ENCODE measurements around the gene WWOX.
"Not testable (repeated sequence)": the region's sequence is repeated elsewhere in the genome, so short reads cannot be mapped to it uniquely, and the experiment has no call there.

Gene WWOX

DNA sequence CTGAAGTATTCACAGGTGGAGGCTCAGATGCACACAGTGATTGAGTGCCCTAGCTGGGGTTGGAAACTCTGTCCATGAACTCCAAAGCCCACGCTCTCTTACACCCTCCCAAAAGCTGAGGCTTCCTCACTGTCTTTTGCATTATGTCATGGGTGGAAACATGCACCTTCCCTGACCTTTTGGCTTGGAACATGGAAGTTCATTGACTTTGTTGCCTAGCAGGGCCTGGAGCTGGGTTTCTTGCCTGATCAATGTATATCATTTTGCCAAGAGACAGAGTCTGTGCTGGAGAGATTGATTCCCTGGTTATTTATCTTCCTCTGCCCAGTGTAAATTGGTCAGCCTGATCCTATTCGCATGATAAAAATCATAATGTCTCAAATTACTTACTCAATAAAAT is 942.7 kb downstream of the WWOX start:
- H3K4me1 ChIP-seq (ENCODE audit: control insufficient read depth, insufficient read depth, low read length): peaks cover 13% of the 10 kb centered on the region
- no peak overlapping the region for H3K27ac ChIP-seq (ENCODE audit: low read length)
- no peak overlapping the region for H3K9ac ChIP-seq (ENCODE audit: low read length in 2 of 2)
- no peaks in the 10 kb centered on the region for H3K9me3 ChIP-seq (ENCODE audit: control insufficient read depth in 2 of 2, low read length in 2 of 2)
- no peaks in the 10 kb centered on the region for H3K27me3 ChIP-seq (ENCODE audit: control insufficient read depth in 1 of 2, insufficient read depth in 2 of 2, low read length in 2 of 2)
- H3K36me3 ChIP-seq (ENCODE audit: control insufficient read depth in 2 of 2, insufficient read depth in 2 of 2, low read length in 2 of 2): no peaks in the 10 kb centered on the region
- H3K4me3 ChIP-seq (ENCODE audit: low read length in 2 of 2): no peak overlapping the region

GRCh38 chr16:79042886-79043285 is 943.4 kb downstream of the WWOX start:
- Histone ChIP-seq H3K4me3 (ENCODE audit: low read length in 2 of 2) (no peak overlapping the region), H3K9me3 (ENCODE audit: control insufficient read depth in 2 of 2, low read length in 2 of 2) (no peaks in the 10 kb centered on the region), H3K9ac (ENCODE audit: low read length in 2 of 2) (no peak overlapping the region), H3K27me3 (ENCODE audit: control insufficient read depth in 1 of 2, insufficient read depth in 2 of 2, low read length in 2 of 2) (no peaks in the 10 kb centered on the region), H3K4me1 (ENCODE audit: control insufficient read depth, insufficient read depth, low read length) (peaks cover 6% of the 10 kb centered on the region), H3K36me3 (ENCODE audit: control insufficient read depth in 2 of 2, insufficient read depth in 2 of 2, low read length in 2 of 2) (no peaks in the 10 kb centered on the region), H3K27ac (ENCODE audit: low read length) (no peak overlapping the region)

GRCh38 chr16:79045191-79045590 is 945.7 kb downstream of the WWOX start:
- no peaks in the 10 kb centered on the region for H3K36me3 ChIP-seq (ENCODE audit: control insufficient read depth in 2 of 2, insufficient read depth in 2 of 2, low read length in 2 of 2)
- no peak overlapping the region for H3K9ac ChIP-seq (ENCODE audit: low read length in 2 of 2)
- H3K9me3 ChIP-seq (ENCODE audit: control insufficient read depth in 2 of 2, low read length in 2 of 2): no peaks in the 10 kb centered on the region
- H3K4me3 ChIP-seq (ENCODE audit: low read length in 2 of 2): no peak overlapping the region
- peaks cover 5% of the 10 kb centered on the region for H3K4me1 ChIP-seq (ENCODE audit: control insufficient read depth, insufficient read depth, low read length)
- H3K27ac ChIP-seq (ENCODE audit: low read length): no peak overlapping the region
- H3K27me3 ChIP-seq (ENCODE audit: control insufficient read depth in 1 of 2, insufficient read depth in 2 of 2, low read length in 2 of 2): no peaks in the 10 kb centered on the region

DNA sequence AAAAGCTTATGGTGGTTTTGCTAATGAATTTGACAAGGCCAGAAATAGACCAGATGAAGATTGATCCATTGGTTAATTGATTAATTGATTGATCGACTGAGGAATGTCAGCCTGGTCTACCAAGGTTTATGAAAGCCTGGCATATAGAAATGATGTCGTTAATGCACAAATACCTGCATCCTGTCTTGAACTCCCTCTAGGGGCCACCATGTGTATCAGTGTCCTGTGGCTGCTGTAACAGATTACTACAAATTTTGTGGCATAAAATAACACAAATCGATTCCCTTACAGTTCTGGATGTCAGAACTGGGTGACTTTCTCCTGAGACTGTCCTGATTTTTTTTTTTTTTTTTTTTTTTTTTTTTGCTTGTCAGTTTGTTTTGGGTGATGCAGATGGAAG is 947.9 kb downstream of the WWOX start:
- no peaks in the 10 kb centered on the region for H3K4me1 ChIP-seq (ENCODE audit: control insufficient read depth, insufficient read depth, low read length)
- H3K27ac ChIP-seq (ENCODE audit: low read length): no peak overlapping the region

DNA sequence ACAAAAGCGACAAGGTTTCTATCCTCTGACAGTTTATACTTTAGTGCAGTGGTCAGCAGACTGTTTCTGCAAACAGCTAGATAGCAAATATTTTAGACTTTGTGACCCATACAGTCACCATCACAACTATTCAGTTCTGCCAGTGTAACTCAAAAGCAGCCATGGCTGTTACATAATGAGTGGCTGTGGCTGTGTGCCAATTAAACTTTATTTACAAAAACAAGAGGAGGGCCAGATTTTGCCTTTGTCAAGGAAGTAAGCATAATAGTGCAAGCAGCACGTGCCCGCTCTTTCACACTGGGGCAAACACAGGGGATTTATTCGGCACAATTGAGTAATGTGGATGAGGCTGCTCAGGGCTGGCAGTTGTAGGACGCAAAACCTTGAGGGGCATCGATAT is 949.6 kb downstream of the WWOX start:
- no peaks in the 10 kb centered on the region for H3K27me3 ChIP-seq (ENCODE audit: control insufficient read depth in 1 of 2, insufficient read depth in 2 of 2, low read length in 2 of 2)
- H3K9ac ChIP-seq (ENCODE audit: low read length in 2 of 2): no peak overlapping the region
- H3K27ac ChIP-seq (ENCODE audit: low read length): no peak overlapping the region
- H3K36me3 ChIP-seq (ENCODE audit: control insufficient read depth in 2 of 2, insufficient read depth in 2 of 2, low read length in 2 of 2): no peaks in the 10 kb centered on the region
- no peak overlapping the region for H3K4me3 ChIP-seq (ENCODE audit: low read length in 2 of 2)
- H3K9me3 ChIP-seq (ENCODE audit: control insufficient read depth in 2 of 2, low read length in 2 of 2): no peaks in the 10 kb centered on the region
- no peaks in the 10 kb centered on the region for H3K4me1 ChIP-seq (ENCODE audit: control insufficient read depth, insufficient read depth, low read length)

More for the DNA sequence above, 947.9 kb downstream of the WWOX start:
- no peak overlapping the region for H3K4me3 ChIP-seq (ENCODE audit: low read length in 2 of 2)
- H3K36me3 ChIP-seq (ENCODE audit: control insufficient read depth in 2 of 2, insufficient read depth in 2 of 2, low read length in 2 of 2): no peaks in the 10 kb centered on the region
- H3K9me3 ChIP-seq (ENCODE audit: control insufficient read depth in 2 of 2, low read length in 2 of 2): no peaks in the 10 kb centered on the region
- no peaks in the 10 kb centered on the region for H3K27me3 ChIP-seq (ENCODE audit: control insufficient read depth in 1 of 2, insufficient read depth in 2 of 2, low read length in 2 of 2)
- no peak overlapping the region for H3K9ac ChIP-seq (ENCODE audit: low read length in 2 of 2)

DNA sequence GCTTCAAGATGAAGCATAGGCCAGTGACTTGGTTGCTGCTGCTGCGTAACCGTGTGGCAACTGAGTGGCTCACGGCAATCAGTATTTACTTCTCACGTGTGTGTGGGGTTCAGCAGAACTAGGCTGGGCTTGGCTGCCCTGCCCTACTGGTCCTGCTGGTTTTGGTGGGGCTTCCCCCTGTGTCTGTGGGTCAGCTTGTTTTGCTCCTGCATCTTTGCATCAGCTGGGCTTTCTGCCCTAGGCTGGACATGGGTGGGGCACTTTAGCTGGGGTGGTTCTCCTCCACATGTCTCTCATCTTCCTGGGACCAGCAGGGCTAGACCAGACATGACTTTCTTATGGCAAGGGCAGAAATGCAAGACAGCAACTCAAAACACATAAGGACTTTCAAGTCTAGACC is 950.6 kb downstream of the WWOX start:
- no peaks in the 10 kb centered on the region for H3K9me3 ChIP-seq (ENCODE audit: control insufficient read depth in 2 of 2, low read length in 2 of 2)
- no peak overlapping the region for H3K4me3 ChIP-seq (ENCODE audit: low read length in 2 of 2)
- no peaks in the 10 kb centered on the region for H3K27me3 ChIP-seq (ENCODE audit: control insufficient read depth in 1 of 2, insufficient read depth in 2 of 2, low read length in 2 of 2)
- H3K4me1 ChIP-seq (ENCODE audit: control insufficient read depth, insufficient read depth, low read length): no peaks in the 10 kb centered on the region
- no peak overlapping the region for H3K9ac ChIP-seq (ENCODE audit: low read length in 2 of 2)
- no peaks in the 10 kb centered on the region for H3K36me3 ChIP-seq (ENCODE audit: control insufficient read depth in 2 of 2, insufficient read depth in 2 of 2, low read length in 2 of 2)
- H3K27ac ChIP-seq (ENCODE audit: low read length): no peak overlapping the region

DNA sequence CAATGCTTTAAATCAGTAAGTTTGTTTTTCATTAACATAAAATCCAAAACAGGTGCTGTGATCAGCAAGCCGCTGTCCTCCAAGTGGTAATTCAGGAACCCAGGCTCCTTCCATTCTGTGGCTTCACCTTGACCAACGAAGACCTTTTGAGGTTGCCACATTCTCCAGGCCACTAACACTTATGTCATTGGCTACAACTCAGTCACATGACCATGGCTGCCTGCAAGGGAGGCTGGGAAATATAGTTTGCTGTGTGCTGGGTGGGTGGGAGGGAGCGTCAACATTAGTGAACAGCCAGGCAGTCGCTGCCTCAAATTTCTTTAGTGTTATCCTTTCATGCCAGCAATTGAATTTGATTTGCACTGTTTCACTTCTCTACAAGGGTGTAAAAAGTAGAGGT is 951.9 kb downstream of the WWOX start:
- H3K36me3 ChIP-seq (ENCODE audit: control insufficient read depth in 2 of 2, insufficient read depth in 2 of 2, low read length in 2 of 2): no peaks in the 10 kb centered on the region
- no peak overlapping the region for H3K9ac ChIP-seq (ENCODE audit: low read length in 2 of 2)
- no peak overlapping the region for H3K27ac ChIP-seq (ENCODE audit: low read length)
- H3K4me1 ChIP-seq (ENCODE audit: control insufficient read depth, insufficient read depth, low read length): no peaks in the 10 kb centered on the region
- H3K9me3 ChIP-seq (ENCODE audit: control insufficient read depth in 2 of 2, low read length in 2 of 2): peaks cover 0 to 3% of the 10 kb centered on the region in 2 donors
- H3K27me3 ChIP-seq (ENCODE audit: control insufficient read depth in 1 of 2, insufficient read depth in 2 of 2, low read length in 2 of 2): no peaks in the 10 kb centered on the region
- H3K4me3 ChIP-seq (ENCODE audit: low read length in 2 of 2): no peak overlapping the region

- H3K4me3 ChIP-seq (ENCODE audit: low read length in 2 of 2); H3K27me3 ChIP-seq (ENCODE audit: control insufficient read depth in 1 of 2, insufficient read depth in 2 of 2, low read length in 2 of 2); H3K4me1 ChIP-seq (ENCODE audit: control insufficient read depth, insufficient read depth, low read length); H3K27ac ChIP-seq (ENCODE audit: low read length); H3K9ac ChIP-seq (ENCODE audit: low read length in 2 of 2); H3K9me3 ChIP-seq (ENCODE audit: control insufficient read depth in 2 of 2, low read length in 2 of 2); H3K36me3 ChIP-seq (ENCODE audit: control insufficient read depth in 2 of 2, insufficient read depth in 2 of 2, low read length in 2 of 2): not testable (repeated sequence)
These were observed 952.7 kb downstream of the WWOX start for GRCh38 chr16:79052198-79052597.

DNA sequence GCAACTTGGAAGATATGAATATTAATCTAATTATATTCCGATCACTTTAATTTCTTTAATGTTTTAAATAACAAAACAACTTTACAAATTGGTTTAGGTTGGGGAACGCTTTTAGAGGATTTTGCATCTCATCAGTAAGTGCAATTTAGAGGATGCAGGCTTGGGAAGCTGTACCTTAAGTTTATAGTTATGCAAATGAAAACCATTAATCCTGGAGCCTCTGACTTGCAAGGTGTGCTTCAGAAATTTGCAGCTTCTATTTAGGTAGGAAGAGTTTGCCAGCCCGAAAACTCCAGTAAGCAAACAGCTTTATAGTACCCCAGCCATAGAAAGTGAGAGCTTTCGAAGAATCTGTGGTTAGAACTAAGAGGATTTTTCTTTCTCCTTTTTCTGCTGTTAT is 954.1 kb downstream of the WWOX start:
- H3K27me3 ChIP-seq (ENCODE audit: control insufficient read depth in 1 of 2, insufficient read depth in 2 of 2, low read length in 2 of 2): no peaks in the 10 kb centered on the region
- no peak overlapping the region for H3K4me3 ChIP-seq (ENCODE audit: low read length in 2 of 2)
- H3K9me3 ChIP-seq (ENCODE audit: control insufficient read depth in 2 of 2, low read length in 2 of 2): peaks cover 0 to 3% of the 10 kb centered on the region in 2 donors
- no peak overlapping the region for H3K9ac ChIP-seq (ENCODE audit: low read length in 2 of 2)
- no peaks in the 10 kb centered on the region for H3K36me3 ChIP-seq (ENCODE audit: control insufficient read depth in 2 of 2, insufficient read depth in 2 of 2, low read length in 2 of 2)
- no peaks in the 10 kb centered on the region for H3K4me1 ChIP-seq (ENCODE audit: control insufficient read depth, insufficient read depth, low read length)
- no peak overlapping the region for H3K27ac ChIP-seq (ENCODE audit: low read length)

GRCh38 chr16:79054211-79054984 is 954.9 kb downstream of the WWOX start:
- no peaks in the 10 kb centered on the region for H3K4me1 ChIP-seq (ENCODE audit: control insufficient read depth, insufficient read depth, low read length)
- H3K9me3 ChIP-seq (ENCODE audit: control insufficient read depth in 2 of 2, low read length in 2 of 2): peaks cover 0 to 3% of the 10 kb centered on the region in 2 donors
- H3K27ac ChIP-seq (ENCODE audit: low read length): no peak overlapping the region
- H3K9ac ChIP-seq (ENCODE audit: low read length in 2 of 2): no peak overlapping the region
- H3K27me3 ChIP-seq (ENCODE audit: control insufficient read depth in 1 of 2, insufficient read depth in 2 of 2, low read length in 2 of 2): no peaks in the 10 kb centered on the region
- H3K4me3 ChIP-seq (ENCODE audit: low read length in 2 of 2): no peak overlapping the region
- H3K36me3 ChIP-seq (ENCODE audit: control insufficient read depth in 2 of 2, insufficient read depth in 2 of 2, low read length in 2 of 2): no peaks in the 10 kb centered on the region

DNA sequence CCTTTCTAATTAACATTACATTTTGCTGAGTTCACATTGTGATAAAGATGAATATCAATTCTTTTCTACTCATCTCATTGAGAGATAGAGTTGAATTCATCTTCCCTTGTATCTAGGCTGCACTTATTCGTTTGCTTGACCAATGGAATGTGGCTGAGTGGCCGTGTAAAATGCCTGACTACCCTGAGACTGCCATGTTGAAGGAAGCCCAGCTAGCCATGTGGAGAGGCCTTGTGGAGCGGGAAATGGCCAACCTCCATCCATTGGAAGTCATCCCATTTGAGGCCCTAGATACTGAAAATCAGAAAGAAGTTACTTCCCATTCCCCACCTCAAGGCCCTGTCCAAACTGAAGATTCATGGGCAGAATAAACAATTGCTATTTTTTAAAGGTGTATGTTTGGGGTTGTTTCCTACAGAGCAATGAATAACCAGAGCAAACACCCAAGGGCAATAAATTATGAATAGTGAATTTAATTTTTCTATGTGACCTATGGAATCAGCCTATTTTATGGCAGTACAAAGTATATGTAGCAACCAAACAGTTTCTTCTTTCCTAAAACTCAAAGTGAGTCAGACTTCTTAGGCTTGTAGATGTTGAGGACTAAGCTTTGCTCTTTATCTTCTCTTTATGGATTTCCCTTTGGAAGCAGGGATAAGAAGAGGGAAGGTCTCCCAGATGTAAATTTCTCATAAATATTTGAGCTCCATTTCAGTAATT is 956.0 kb downstream of the WWOX start:
- Histone ChIP-seq H3K27me3 (ENCODE audit: control insufficient read depth in 1 of 2, insufficient read depth in 2 of 2, low read length in 2 of 2) (no peaks in the 10 kb centered on the region), H3K4me1 (ENCODE audit: control insufficient read depth, insufficient read depth, low read length) (no peaks in the 10 kb centered on the region), H3K27ac (ENCODE audit: low read length) (no peak overlapping the region), H3K9me3 (ENCODE audit: control insufficient read depth in 2 of 2, low read length in 2 of 2) (peaks cover 0 to 3% of the 10 kb centered on the region in 2 donors), H3K36me3 (ENCODE audit: control insufficient read depth in 2 of 2, insufficient read depth in 2 of 2, low read length in 2 of 2) (no peaks in the 10 kb centered on the region), H3K9ac (ENCODE audit: low read length in 2 of 2) (no peak overlapping the region), H3K4me3 (ENCODE audit: low read length in 2 of 2) (no peak overlapping the region)
